Cardiac muscle cell (in vitro differentiated cells and primary cell): ENCODE data around the gene CRYBG2. TPM values are rescaled to one million over a fixed set of nuclear protein-coding genes. Genes with fewer than 3 reads are reported as not detected.

Experiments used
- DNase-seq, 2 donors: peaks; one replicate each; pipeline versions ENCODE4 v3.0.0 to v3.0.0-alpha.2; 2010 to 2017; ENCODE audit warnings: low read depth in 1 of 2, low spot score in 1 of 2
- H3K27ac ChIP-seq: fragments of 200-600 bp; sonication (generic); 2 replicates; pipeline ENCODE4 v1.5.1; 2016
- H3K27me3 ChIP-seq: fragments of 200-600 bp; sonication (generic); 2 replicates; pipeline ENCODE4 v1.6.0; 2016; ENCODE audit warnings: control low read depth
- H3K36me3 ChIP-seq: fragments of 200-600 bp; sonication (generic); 2 replicates; pipeline ENCODE4 v1.5.1; 2016; ENCODE audit warnings: control low read depth
- H3K4me1 ChIP-seq: fragments of 200-600 bp; sonication (generic); 2 replicates; pipeline ENCODE4 v1.8.1; 2017; ENCODE audit warnings: low read depth, mild to moderate bottlenecking, mixed run types
- H3K4me3 ChIP-seq: fragments of 200-600 bp; sonication (generic); 2 replicates; pipeline ENCODE4 v1.5.1; 2016; ENCODE audit warnings: mild to moderate bottlenecking
- H3K9me3 ChIP-seq: fragments of 200-600 bp; sonication (generic); 2 replicates; pipeline ENCODE4 v1.5.1; 2017; ENCODE audit warnings: low read depth, mild to moderate bottlenecking, control low read depth
- polyA plus RNA-seq: library from polyadenylated mRNA; unstranded; fragments of >200 nt; fragmentation: Nextera tagmentation; extraction: Ambion mirVana; gene quantifications from 2 replicates; pipeline ENCODE4 v1.2.1, GENCODE V29; 2016
- total RNA-seq: library from RNA; depleted of rRNA; stranded (reverse); fragments of >200 nt; gene quantifications from 2 replicates; pipeline ENCODE4 v1.2.3, GENCODE V29; 2016
- TF ChIP-seq, protein P1 (sequence below): IDR thresholded peaks from 2 replicates; pipeline ENCODE4 v1.5.1; 2012; ENCODE audit warnings: low read depth, mild to moderate bottlenecking, low read length

Gene CRYBG2
- total and polyA plus RNA-seq, 2 experiments from 2014 or later = 0.06 to 1.7 TPM

DNA sequence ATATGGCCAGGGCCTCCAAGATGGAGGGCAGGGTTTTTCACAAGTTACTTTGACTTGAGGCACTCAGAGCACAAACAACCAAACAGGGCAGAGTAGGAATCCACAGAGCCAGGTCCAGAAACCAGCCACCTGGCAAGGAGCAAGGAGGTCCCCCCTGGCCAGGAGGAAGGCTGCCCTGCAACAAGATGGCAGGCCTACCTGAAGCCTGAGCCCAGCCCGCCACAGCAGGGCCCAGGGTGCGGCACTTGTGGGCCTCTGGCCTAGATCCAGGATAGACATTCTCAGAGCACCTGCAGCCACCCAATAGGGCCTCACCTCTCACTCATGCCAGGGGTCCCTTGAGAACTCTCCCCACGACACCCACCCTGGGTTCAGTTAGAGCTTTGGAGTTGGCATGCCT, 62.5 kb downstream of the CRYBG2 start:
- TF ChIP-seq, protein P1, sequence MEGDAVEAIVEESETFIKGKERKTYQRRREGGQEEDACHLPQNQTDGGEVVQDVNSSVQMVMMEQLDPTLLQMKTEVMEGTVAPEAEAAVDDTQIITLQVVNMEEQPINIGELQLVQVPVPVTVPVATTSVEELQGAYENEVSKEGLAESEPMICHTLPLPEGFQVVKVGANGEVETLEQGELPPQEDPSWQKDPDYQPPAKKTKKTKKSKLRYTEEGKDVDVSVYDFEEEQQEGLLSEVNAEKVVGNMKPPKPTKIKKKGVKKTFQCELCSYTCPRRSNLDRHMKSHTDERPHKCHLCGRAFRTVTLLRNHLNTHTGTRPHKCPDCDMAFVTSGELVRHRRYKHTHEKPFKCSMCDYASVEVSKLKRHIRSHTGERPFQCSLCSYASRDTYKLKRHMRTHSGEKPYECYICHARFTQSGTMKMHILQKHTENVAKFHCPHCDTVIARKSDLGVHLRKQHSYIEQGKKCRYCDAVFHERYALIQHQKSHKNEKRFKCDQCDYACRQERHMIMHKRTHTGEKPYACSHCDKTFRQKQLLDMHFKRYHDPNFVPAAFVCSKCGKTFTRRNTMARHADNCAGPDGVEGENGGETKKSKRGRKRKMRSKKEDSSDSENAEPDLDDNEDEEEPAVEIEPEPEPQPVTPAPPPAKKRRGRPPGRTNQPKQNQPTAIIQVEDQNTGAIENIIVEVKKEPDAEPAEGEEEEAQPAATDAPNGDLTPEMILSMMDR = no peak
- no peaks in the 10 kb centered on the region for H3K4me1 ChIP-seq
- no peaks in the 10 kb centered on the region for H3K27me3 ChIP-seq
- no peaks in the 10 kb centered on the region for H3K36me3 ChIP-seq
- no peak overlapping the region for H3K4me3 ChIP-seq
- H3K27ac ChIP-seq = no peak overlapping the region
- no peak for DNase-seq
- H3K9me3 ChIP-seq = no peaks in the 10 kb centered on the region

DNA sequence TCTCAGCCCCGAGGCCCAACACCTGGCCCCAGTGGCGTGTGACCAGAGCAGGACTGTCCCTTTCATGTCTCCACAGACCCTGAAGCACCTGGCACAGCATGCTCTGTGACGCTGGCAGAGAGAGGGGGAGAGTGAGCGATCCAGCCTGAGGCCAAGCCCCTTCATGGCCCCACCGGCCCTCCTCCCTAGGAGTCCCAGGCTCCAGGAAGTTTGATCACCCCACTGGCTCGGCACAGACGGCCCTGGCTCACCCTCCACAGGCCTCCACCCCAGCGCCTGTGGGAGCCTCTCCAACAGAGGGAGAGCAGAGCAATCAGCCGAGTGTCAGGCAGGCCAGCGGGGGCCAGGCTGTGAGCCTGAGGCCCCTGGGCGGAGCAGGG, 63.1 kb downstream of the CRYBG2 start:
- Histone ChIP-seq H3K9me3 (no peaks in the 10 kb centered on the region), H3K27me3 (no peaks in the 10 kb centered on the region), H3K36me3 (no peaks in the 10 kb centered on the region), H3K4me3 (no peak overlapping the region), H3K27ac (no peak overlapping the region), H3K4me1 (no peaks in the 10 kb centered on the region)
- TF ChIP-seq, protein P1 = no peak
- no peak for DNase-seq

DNA sequence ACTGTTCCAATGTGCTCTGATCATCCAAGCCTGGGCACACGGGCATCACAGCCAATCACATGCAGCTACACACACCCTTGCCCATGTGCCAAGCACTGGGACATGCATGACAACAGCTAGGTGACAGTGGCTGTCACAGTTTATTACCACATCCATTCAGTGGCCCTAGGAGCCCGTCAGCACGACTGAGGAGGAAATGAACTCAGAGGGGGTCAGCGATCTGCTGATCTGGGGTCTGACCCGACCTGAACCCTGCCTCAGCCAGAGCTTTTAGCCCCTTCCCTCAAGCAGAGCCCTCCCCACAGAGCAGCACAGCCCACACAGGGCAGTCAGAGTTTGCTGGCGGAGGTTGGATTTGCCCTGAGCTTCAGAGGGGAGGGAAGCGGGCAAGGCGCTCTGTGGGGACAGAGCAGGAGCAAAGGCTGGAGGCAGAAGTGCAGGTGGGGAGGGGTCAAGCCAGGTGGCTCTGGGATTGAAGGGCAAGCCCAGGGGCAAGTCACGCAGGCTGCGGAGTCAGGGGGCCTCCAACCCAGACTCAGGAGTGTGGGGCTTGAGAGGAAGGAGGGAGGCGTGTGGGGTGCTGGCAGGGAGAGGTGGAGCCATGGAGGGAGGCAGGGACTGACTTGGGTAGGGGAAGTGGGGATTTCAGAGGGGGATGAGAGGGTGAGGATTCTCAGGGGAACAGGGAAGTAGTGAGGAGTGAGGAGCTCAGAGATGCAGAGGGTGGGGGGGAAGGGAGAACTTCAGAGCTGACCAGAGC, 63.6 kb downstream of the CRYBG2 start:
- Histone ChIP-seq H3K27ac (no peak overlapping the region), H3K4me3 (no peak overlapping the region), H3K9me3 (no peaks in the 10 kb centered on the region), H3K36me3 (no peaks in the 10 kb centered on the region), H3K4me1 (no peaks in the 10 kb centered on the region), H3K27me3 (no peaks in the 10 kb centered on the region)
- TF ChIP-seq, protein P1 = no peak
- no peak for DNase-seq

DNA sequence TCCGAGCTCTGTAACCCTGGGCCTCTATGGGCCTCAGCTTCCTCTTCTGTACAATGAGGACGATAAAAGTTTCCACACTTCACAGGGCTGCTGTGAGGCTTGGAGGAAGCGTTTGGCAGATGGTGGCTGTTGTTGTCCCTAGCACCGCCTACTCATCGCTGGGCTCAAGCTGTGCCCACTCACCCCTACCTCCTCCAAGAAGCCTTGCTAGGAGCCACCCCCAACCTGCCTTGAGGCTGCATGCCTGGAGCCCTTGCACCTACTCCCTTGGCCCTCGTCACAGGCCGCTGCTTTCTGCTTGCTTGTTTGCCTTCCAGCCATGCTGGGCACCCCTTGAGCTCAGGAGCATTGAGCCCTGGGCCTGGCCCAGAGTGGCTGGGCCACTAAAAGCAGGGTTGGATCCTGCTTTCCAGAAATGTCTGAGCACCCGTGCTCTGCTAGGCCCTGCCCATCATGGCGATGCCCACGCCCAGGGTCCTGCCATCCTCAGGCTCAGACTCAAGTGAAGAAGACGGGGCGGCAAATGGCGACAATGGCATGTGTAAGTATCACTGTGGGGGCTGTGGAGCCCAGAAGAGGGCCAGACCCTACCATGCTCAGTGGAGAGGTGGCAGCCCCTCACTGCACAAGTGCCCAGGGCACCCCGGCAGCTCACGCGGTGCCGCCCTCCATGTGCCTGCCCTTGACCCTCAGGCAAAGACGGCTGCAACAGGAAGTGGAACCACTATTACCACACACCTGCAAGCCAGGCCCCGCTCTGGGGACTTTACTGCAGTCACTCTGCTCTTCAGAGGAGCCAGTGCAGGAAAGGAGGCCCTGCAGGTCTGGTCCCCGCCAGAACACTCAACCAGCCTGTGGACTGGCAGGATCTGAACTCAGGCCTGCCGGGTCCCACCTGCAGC, 64.5 kb downstream of the CRYBG2 start:
- Histone ChIP-seq H3K4me1 (no peaks in the 10 kb centered on the region), H3K9me3 (no peaks in the 10 kb centered on the region), H3K27me3 (no peaks in the 10 kb centered on the region), H3K4me3 (no peak overlapping the region), H3K36me3 (no peaks in the 10 kb centered on the region), H3K27ac (no peak overlapping the region)
- TF ChIP-seq, protein P1 = no peak
- no peak for DNase-seq

DNA sequence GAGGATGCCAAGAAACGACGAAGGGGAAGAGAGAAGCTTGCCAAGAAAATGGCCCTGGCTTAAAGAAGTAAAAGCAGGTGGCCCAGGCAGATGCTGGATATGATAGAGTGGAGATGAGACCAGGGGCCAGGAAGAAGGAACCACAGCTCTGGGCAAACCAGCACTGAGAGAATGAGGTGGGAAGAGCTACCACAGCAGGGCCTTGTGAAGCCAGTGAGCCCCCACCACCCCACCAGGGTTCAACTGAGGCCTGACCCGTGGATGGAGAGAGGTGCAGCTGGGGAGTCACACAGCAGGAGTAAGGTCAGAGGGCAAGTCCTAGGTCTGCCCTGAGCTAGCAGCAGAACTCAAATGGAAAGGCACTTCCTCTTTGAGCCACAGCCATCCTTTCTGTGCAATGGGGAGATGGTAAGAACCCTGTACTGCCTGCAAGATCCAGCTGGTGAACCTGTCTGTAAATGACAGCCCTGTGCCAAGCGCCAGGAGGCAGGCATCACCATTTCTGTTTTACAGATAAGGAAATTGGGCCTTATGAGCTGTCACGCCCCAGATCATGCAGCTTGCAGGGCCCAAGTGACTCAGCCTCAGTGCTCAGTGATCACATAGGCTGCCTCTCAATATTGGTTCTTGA, 65.5 kb downstream of the CRYBG2 start:
- H3K4me1 ChIP-seq = no peaks in the 10 kb centered on the region
- no peak for DNase-seq
- TF ChIP-seq, protein P1 = no peak
- H3K9me3 ChIP-seq = no peaks in the 10 kb centered on the region
- no peak overlapping the region for H3K27ac ChIP-seq
- H3K36me3 ChIP-seq = no peaks in the 10 kb centered on the region
- H3K27me3 ChIP-seq = no peaks in the 10 kb centered on the region
- no peak overlapping the region for H3K4me3 ChIP-seq
